CD4-positive, alpha-beta T cell treated with Interleukin-2 at 100 ng/mL for 4 hours (primary cell): ENCODE results near the gene PIK3CB.
"Not testable (repeated sequence)": the region's sequence is repeated elsewhere in the genome, so short reads cannot be mapped to it uniquely, and the experiment has no call there.

Source experiments
- DNase-seq: peaks from one replicate; pipeline ENCODE4 v3.0.0-alpha.2; 2020; ENCODE audit warnings: low spot score

PIK3CB gene

DNA sequence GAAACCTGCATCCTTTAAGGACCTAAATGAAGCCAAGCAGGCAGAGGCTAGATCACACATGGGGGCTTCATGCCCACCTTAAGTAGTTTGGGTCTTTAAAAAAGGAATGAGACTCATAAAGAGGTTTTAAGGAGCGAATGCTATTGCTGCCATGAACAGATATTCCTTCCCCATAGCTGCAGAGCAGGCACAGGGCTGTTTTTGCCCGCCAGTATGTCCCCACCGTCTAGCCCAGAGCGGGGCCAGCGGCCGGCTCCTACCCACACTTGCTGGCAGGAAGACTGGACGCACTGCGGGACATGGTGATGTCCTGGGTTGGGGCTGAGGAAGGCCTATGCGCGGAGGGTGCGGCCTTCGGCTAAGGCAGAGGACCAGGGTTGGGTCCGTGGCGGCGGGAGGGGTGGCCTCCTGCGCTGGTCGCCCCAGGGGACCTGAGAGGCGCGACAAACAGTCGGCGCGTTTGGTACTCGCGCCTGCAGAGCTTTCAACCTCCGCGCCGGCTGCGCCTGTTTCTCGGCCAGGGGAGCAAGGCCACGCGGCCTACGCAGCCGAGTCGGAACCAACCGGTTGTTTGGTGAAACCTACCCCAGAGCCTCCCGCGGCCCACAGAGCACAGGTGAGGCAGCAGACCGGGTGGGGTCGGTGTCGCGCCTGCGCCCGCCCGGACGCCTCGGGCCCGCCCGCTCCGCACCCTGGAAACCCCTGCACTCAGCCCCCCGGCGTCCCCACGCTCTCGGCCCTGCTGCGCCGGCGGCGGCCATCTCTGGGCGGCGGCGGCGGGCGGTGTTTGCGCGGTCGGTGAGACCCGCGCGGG, 226.2 kb downstream of the PIK3CB start, which contains the start of gene FAIM:
FAIM (plus strand) TSS at position 450 of the 814 bp plus-strand sequence. CDS start 10,956 bp downstream, outside the sequence.
- DNase-seq = peak; percentile 66

DNA sequence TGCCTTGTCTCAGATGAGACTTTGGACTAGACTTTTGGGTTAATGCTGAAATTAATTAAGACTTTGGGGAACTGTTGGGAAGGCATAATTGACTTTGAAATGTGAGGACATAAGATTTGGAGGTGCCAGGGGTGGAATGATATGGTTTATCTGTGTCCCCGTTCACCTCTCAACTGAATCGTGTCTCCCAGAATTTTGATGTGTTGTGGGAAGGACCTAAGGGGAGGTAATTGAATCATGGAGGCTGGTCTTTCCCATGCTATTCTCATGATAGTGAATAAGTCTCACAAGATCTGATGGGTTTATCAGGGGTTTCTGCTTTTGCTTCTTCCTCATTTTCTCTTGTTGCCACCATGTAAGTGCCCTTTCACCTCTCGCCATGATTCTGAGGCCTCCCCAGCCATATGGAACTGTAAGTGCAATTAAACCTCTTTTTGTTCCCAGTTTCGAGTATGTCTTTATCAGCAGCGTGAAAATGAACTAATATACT, 230.6 kb downstream of the PIK3CB start:
- DNase-seq = not testable (repeated sequence)
